ENCODE results near the gene HAPLN3. TPM values are rescaled to one million over a fixed set of nuclear protein-coding genes. Genes with fewer than 3 reads are reported as not detected.

HAPLN3 gene
- total and polyA plus RNA-seq, 8 donors: 0.61 to 33.9 (median 6.4) TPM; not detected in 1

- H3K4me1 ChIP-seq: no peaks in the 10 kb centered on the region
- intact Hi-C loops (cut with DNase I; ENCODE audit: low total_unique reads): no loop called here
- H3K4me3 ChIP-seq: no peak overlapping the region
- H3K36me3 ChIP-seq: no peaks in the 10 kb centered on the region
- H3K27me3 ChIP-seq: peaks cover 0 to 13% (median 3%) of the 10 kb centered on the region in 3 donors
- H3K9me3 ChIP-seq: no peaks in the 10 kb centered on the region
- 45 to 76% (median 55%) methylated on average over 1 of the region's 1 CpG for WGBS, 5 donors
- DNase-seq: no peak
- TF ChIP-seq, protein P1, sequence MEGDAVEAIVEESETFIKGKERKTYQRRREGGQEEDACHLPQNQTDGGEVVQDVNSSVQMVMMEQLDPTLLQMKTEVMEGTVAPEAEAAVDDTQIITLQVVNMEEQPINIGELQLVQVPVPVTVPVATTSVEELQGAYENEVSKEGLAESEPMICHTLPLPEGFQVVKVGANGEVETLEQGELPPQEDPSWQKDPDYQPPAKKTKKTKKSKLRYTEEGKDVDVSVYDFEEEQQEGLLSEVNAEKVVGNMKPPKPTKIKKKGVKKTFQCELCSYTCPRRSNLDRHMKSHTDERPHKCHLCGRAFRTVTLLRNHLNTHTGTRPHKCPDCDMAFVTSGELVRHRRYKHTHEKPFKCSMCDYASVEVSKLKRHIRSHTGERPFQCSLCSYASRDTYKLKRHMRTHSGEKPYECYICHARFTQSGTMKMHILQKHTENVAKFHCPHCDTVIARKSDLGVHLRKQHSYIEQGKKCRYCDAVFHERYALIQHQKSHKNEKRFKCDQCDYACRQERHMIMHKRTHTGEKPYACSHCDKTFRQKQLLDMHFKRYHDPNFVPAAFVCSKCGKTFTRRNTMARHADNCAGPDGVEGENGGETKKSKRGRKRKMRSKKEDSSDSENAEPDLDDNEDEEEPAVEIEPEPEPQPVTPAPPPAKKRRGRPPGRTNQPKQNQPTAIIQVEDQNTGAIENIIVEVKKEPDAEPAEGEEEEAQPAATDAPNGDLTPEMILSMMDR (IDR thresholded peaks at IDR 0.05): no peak
- TF ChIP-seq POLR2A (IDR thresholded peaks at IDR 0.05): no peak
- H3K27ac ChIP-seq: no peak overlapping the region
Observed at GRCh38 chr15:88841236-88841635, 54.1 kb downstream of the HAPLN3 start.

GRCh38 chr15:88839961-88840360, 55.4 kb downstream of the HAPLN3 start:
- no peaks in the 10 kb centered on the region for H3K4me1 ChIP-seq
- DNase-seq: no peak
- intact Hi-C loops (cut with DNase I; ENCODE audit: low total_unique reads): no loop called here
- WGBS, 5 donors: 81 to 90% (median 87%) methylated on average over 10 to 16 of the region's 16 CpGs
- H3K9me3 ChIP-seq: no peaks in the 10 kb centered on the region
- H3K4me3 ChIP-seq: no peak overlapping the region
- H3K27ac ChIP-seq: no peak overlapping the region
- TF ChIP-seq POLR2A (IDR thresholded peaks at IDR 0.05): no peak
- no peak for TF ChIP-seq EP300 (IDR thresholded peaks at IDR 0.05)
- TF ChIP-seq, protein P1 (IDR thresholded peaks at IDR 0.05): no peak
- no peak for TF ChIP-seq POLR2AphosphoS5 (IDR thresholded peaks at IDR 0.05)
- H3K36me3 ChIP-seq: no peaks in the 10 kb centered on the region
- H3K27me3 ChIP-seq: peaks cover 0 to 13% (median 3%) of the 10 kb centered on the region in 3 donors

DNA sequence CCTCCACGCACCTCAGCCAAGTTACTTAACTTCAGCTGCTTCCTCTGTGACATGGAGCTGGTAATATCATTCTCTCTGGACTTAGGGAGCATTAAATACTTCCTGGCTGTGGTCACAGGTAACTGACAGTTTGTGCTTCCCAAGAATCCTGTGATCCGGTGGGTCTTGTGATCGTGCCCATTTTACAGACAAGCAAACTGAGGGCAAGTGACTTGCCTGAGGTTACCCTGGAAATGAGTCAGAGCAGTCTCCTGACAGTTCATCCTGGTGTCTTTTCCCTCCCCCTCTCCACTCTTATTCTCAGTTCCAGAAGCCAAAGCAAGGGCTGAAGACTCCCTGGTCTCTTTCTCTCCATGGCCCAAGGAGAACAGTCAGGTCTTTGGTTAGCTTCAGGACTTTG, 56.2 kb downstream of the HAPLN3 start:
- TF ChIP-seq POLR2A (IDR thresholded peaks at IDR 0.05) (no peak), EP300 (IDR thresholded peaks at IDR 0.05) (no peak)
- Histone ChIP-seq H3K27ac (no peak overlapping the region), H3K4me1 (no peaks in the 10 kb centered on the region), H3K36me3 (no peaks in the 10 kb centered on the region), H3K27me3 (peaks cover 0 to 13% (median 3%) of the 10 kb centered on the region in 3 donors), H3K9me3 (no peaks in the 10 kb centered on the region), H3K4me3 (no peak overlapping the region)
- DNase-seq: no peak
- intact Hi-C loops (cut with DNase I; ENCODE audit: low total_unique reads): no loop called here
- WGBS, 5 donors: 55 to 90% (median 83%) methylated on average over 3 of the region's 3 CpGs

GRCh38 chr15:88838667-88839066, 56.7 kb downstream of the HAPLN3 start:
- TF ChIP-seq POLR2A (IDR thresholded peaks at IDR 0.05) (no peak), POLR2AphosphoS5 (IDR thresholded peaks at IDR 0.05) (no peak), EP300 (IDR thresholded peaks at IDR 0.05) (no peak)
- TF ChIP-seq, protein P1 (IDR thresholded peaks at IDR 0.05): no peak
- intact Hi-C loops (cut with DNase I; ENCODE audit: low total_unique reads): no loop called here
- DNase-seq: no peak
- H3K9me3 ChIP-seq: no peaks in the 10 kb centered on the region
- H3K27ac ChIP-seq: no peak overlapping the region
- peaks cover 0 to 13% (median 3%) of the 10 kb centered on the region in 3 donors for H3K27me3 ChIP-seq
- 77 to 87% (median 86%) methylated on average over 16 to 18 of the region's 18 CpGs for WGBS, 5 donors
- no peak overlapping the region for H3K4me3 ChIP-seq
- H3K4me1 ChIP-seq: no peaks in the 10 kb centered on the region
- H3K36me3 ChIP-seq: no peaks in the 10 kb centered on the region

DNA sequence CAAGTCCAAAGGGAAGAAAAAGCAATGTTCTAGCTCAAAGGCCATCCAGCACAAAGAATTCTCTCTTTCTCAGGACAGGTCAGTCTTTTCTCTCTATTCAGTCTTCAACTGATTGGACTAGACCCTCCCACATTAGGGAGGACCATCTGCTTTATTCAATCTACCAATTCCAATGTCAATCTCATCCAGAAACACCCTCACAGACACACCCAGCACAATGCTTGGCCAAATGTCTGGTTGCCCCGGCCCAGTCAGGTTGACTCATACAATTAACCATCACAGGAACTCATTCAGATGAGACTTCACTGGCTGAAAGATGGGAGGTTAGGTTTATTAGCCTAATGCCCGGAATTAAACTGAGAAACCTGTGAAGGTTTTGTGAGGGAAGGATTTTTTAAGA, 59.7 kb downstream of the HAPLN3 start:
- 51 to 61% (median 58%) methylated on average over 2 of the region's 2 CpGs for WGBS, 5 donors
- intact Hi-C loops (cut with DNase I; ENCODE audit: low total_unique reads): no loop called here

More for the DNA sequence above, 59.7 kb downstream of the HAPLN3 start:
- Histone ChIP-seq H3K36me3 (no peaks in the 10 kb centered on the region), H3K27ac (no peak overlapping the region), H3K4me3 (no peak overlapping the region), H3K27me3 (peaks cover 0 to 6% (median 3%) of the 10 kb centered on the region in 3 donors), H3K9me3 (no peaks in the 10 kb centered on the region), H3K4me1 (no peaks in the 10 kb centered on the region)
- no peak for DNase-seq
- no peak for TF ChIP-seq POLR2A (IDR thresholded peaks at IDR 0.05)
- TF ChIP-seq, protein P1 (IDR thresholded peaks at IDR 0.05): no peak
- TF ChIP-seq EP300 (IDR thresholded peaks at IDR 0.05): no peak
- TF ChIP-seq POLR2AphosphoS5 (IDR thresholded peaks at IDR 0.05): no peak
